Suprapubic skin (tissue), 4 donors: ENCODE measurements around the gene SPOCK1. TPM values are rescaled to one million over a fixed set of nuclear protein-coding genes. Genes with fewer than 3 reads are reported as not detected.

Experiments used
- DNase-seq, 2 donors: peaks; one replicate each; pipeline ENCODE4 v3.0.0-alpha.2; 2019; ENCODE audit warnings: low spot score in 2 of 2
- H3K27ac ChIP-seq: fragments of 200-600 bp; sonication (generic); one replicate; pipeline ENCODE4 v1.5.1; 2019
- H3K27me3 ChIP-seq: fragments of 200-600 bp; sonication (generic); one replicate; pipeline ENCODE4 v1.5.1; 2019
- H3K36me3 ChIP-seq: fragments of 200-600 bp; sonication (generic); one replicate; pipeline ENCODE4 v1.5.1; 2019
- H3K4me1 ChIP-seq: fragments of 200-600 bp; sonication (generic); one replicate; pipeline ENCODE4 v1.5.1; 2019
- H3K4me3 ChIP-seq: fragments of 200-600 bp; sonication (generic); one replicate; pipeline ENCODE4 v1.5.1; 2019; ENCODE audit warnings: mild to moderate bottlenecking
- H3K9me3 ChIP-seq: fragments of 200-600 bp; sonication (generic); one replicate; pipeline ENCODE4 v1.5.1; 2019
- CTCF ChIP-seq, 2 donors: fragments of 200-600 bp in 1 of 2; fragments of 450-650 bp in 1 of 2; sonication (generic) in 1 of 2; IDR thresholded peaks; one replicate each; pipeline ENCODE4 v1.5.1; 2016 to 2019; ENCODE audit warnings: antibody characterized with exemption in 2 of 2, mild to moderate bottlenecking in 1 of 2, moderate library complexity in 1 of 2
- EP300 ChIP-seq: sonication (generic); formaldehyde crosslinking; IDR thresholded peaks from one replicate; pipeline ENCODE4 v1.6.1; 2017; ENCODE audit warnings: antibody characterized with exemption
- POLR2A ChIP-seq, 2 donors: fragments of 450-650 bp; IDR thresholded peaks; one replicate each; pipeline ENCODE4 v1.6.1; 2017; ENCODE audit warnings: antibody characterized with exemption in 2 of 2, mild to moderate bottlenecking in 2 of 2, moderate library complexity in 2 of 2
- POLR2AphosphoS5 ChIP-seq, 3 donors: sonication (generic); formaldehyde crosslinking; IDR thresholded peaks; one replicate each; pipeline ENCODE4 v1.6.1; 2017; ENCODE audit warnings: antibody characterized with exemption in 3 of 3
- WGBS: methylation state at CpG from one replicate; pipeline ENCODE4 v1.1.5; 2018; 5-methylcytosine and 5-hydroxymethylcytosine counted together
- total RNA-seq, 4 donors: library from RNA; depleted of rRNA; stranded (reverse); fragments of >200 nt; gene quantifications; one replicate each; pipeline ENCODE4 v1.1.0, GENCODE V29; 2016

SPOCK1 gene
- total RNA-seq, 4 donors from 2014 or later, result 3.9 to 11.6 (median 5.4) TPM

- WGBS, result 100% methylated on average over 1 of the region's 1 CpG
- Histone ChIP-seq H3K36me3 (no peaks in the 10 kb centered on the region), H3K27me3 (no peaks in the 10 kb centered on the region), H3K9me3 (no peaks in the 10 kb centered on the region), H3K4me3 (no peak overlapping the region), H3K4me1 (no peaks in the 10 kb centered on the region), H3K27ac (no peak overlapping the region)
- no peak for DNase-seq
- TF ChIP-seq POLR2A (IDR thresholded peaks at IDR 0.05), result no peak
- no peak for TF ChIP-seq CTCF (IDR thresholded peaks at IDR 0.05)
- TF ChIP-seq EP300, result no peak
- TF ChIP-seq POLR2AphosphoS5 (IDR thresholded peaks at IDR 0.05), result no peak
Observed at GRCh38 chr5:137164536-137164935, 334.6 kb downstream of the SPOCK1 start.

GRCh38 chr5:137158691-137159090, 340.4 kb downstream of the SPOCK1 start:
- H3K4me3 ChIP-seq, result no peak overlapping the region
- no peaks in the 10 kb centered on the region for H3K9me3 ChIP-seq
- H3K36me3 ChIP-seq, result no peaks in the 10 kb centered on the region
- H3K27ac ChIP-seq, result no peak overlapping the region
- H3K4me1 ChIP-seq, result no peaks in the 10 kb centered on the region
- DNase-seq, result no peak
- 90% methylated on average over 2 of the region's 2 CpGs for WGBS
- TF ChIP-seq POLR2A (IDR thresholded peaks at IDR 0.05), result no peak
- TF ChIP-seq CTCF (IDR thresholded peaks at IDR 0.05), result no peak
- no peak for TF ChIP-seq EP300
- TF ChIP-seq POLR2AphosphoS5 (IDR thresholded peaks at IDR 0.05), result no peak
- H3K27me3 ChIP-seq, result no peaks in the 10 kb centered on the region

GRCh38 chr5:137156180-137156579, 342.9 kb downstream of the SPOCK1 start:
- H3K9me3 ChIP-seq, result no peaks in the 10 kb centered on the region
- DNase-seq, result no peak
- no peaks in the 10 kb centered on the region for H3K27me3 ChIP-seq
- no peaks in the 10 kb centered on the region for H3K4me1 ChIP-seq
- 92% methylated on average over 4 of the region's 4 CpGs for whole genome bisulfite sequencing
- no peaks in the 10 kb centered on the region for H3K36me3 ChIP-seq
- H3K27ac ChIP-seq, result no peak overlapping the region
- TF ChIP-seq POLR2A (IDR thresholded peaks at IDR 0.05) (no peak), CTCF (IDR thresholded peaks at IDR 0.05) (no peak), POLR2AphosphoS5 (IDR thresholded peaks at IDR 0.05) (no peak), EP300 (no peak)
- H3K4me3 ChIP-seq, result no peak overlapping the region

- TF ChIP-seq CTCF (IDR thresholded peaks at IDR 0.05) (no peak), POLR2A (IDR thresholded peaks at IDR 0.05) (no peak), POLR2AphosphoS5 (IDR thresholded peaks at IDR 0.05) (no peak), EP300 (no peak)
- H3K9me3 ChIP-seq, result no peaks in the 10 kb centered on the region
- H3K27me3 ChIP-seq, result no peaks in the 10 kb centered on the region
- no peak for DNase-seq
- H3K4me3 ChIP-seq, result no peak overlapping the region
- H3K4me1 ChIP-seq, result no peaks in the 10 kb centered on the region
- H3K27ac ChIP-seq, result no peak overlapping the region
- no peaks in the 10 kb centered on the region for H3K36me3 ChIP-seq
- 86% methylated on average over 6 of the region's 6 CpGs for WGBS
Observed at GRCh38 chr5:137155261-137156000, 343.7 kb downstream of the SPOCK1 start.

- no peak for TF ChIP-seq CTCF (IDR thresholded peaks at IDR 0.05)
- TF ChIP-seq POLR2AphosphoS5 (IDR thresholded peaks at IDR 0.05), result no peak
- TF ChIP-seq EP300, result no peak
- TF ChIP-seq POLR2A (IDR thresholded peaks at IDR 0.05), result no peak
- no peak overlapping the region for H3K27ac ChIP-seq
- H3K4me1 ChIP-seq, result no peaks in the 10 kb centered on the region
- WGBS, result 75% methylated on average over 3 of the region's 3 CpGs
- no peak for DNase-seq
- no peak overlapping the region for H3K4me3 ChIP-seq
- H3K27me3 ChIP-seq, result no peaks in the 10 kb centered on the region
- H3K9me3 ChIP-seq, result no peaks in the 10 kb centered on the region
- no peaks in the 10 kb centered on the region for H3K36me3 ChIP-seq
Observed at GRCh38 chr5:137152616-137153015, 346.5 kb downstream of the SPOCK1 start.
